GM21529 (cell line): Measurements from ENCODE around the gene RACGAP1.

Experiments used
- ATAC-seq: cut with Tn5 transposase; IDR thresholded peaks from one replicate; pipeline ENCODE4 v1.9.1; 2021; ENCODE audit not compliant: unreplicated experiment

The RACGAP1 gene

DNA sequence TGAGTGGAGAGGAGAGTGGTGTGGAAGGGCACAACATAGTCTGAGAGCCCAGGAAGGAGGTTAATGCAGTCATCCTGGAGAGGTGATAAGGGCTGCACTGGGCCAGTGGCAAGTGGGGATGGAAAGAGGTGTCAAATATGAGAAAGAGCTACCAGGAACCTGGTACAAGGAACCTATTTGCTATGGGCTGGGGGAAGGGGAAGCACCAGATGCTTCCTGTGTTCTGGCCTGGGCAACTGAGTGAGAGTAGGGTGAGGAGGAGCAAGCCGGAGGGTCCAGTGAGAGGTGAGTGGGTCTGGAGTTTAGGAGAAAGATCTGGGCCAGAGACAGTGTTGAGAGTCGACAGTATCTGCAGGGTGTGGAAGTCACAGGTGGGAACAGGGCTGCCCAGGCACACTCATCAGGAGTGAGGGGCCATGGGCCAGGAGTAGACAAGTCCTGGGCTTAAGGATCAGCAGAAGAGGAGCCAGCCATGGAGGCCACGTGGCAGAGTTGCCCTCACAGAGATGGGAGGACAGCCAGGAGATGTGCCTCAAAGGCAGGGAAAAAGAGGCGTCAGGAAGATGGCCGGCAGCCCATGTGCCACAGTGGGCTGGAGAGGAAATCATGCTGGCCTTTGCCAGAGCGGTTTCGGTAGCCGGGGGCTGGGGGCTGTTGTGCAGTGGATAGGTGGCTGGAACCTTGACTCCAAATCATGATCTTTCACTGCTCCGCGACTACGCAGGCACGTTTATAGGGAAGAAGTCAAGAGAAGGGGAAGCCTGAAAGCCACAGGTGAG lies 55.5 kb downstream of the RACGAP1 start:
- no peak for ATAC-seq

DNA sequence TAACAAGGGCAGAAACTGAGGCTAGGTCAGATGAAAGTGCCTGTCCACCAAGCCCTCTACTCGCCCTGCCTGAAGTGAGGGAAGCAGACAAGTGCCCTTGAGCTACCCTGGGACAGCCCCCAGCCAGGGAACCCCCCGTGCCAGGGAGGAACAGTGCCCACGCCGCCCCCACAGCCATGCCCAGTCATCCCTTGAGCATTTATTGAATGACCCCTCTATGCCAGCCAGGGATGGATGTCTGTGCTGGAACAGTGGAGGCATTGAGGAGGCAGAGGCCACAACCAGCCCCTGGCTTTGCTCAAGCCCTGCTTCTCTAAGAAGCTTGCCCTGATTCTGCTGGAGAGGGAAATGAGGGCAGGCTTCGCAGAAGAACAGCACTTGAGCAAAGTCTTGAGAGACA lies 56.3 kb downstream of the RACGAP1 start:
- no peak for ATAC-seq

DNA sequence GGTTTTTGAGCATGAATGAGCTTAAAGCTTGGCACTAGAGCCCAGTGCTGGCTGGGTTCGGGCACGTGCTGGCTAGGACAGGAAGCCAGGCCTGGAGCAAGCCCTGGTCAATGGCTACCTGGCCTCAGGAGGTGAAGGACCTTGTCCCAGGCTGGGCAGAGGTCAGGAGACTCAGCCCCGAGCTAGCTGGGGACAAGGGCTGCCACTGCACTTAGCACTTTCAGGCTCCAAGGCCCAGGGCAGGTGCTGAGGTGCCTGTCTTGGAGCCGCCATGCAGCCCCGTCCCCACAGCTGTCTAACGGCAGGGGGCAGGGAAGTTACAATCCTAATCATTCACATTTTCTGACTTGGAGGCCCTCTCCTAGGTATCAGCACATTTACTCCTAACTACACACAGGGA lies 56.8 kb downstream of the RACGAP1 start:
- no peak for ATAC-seq

DNA sequence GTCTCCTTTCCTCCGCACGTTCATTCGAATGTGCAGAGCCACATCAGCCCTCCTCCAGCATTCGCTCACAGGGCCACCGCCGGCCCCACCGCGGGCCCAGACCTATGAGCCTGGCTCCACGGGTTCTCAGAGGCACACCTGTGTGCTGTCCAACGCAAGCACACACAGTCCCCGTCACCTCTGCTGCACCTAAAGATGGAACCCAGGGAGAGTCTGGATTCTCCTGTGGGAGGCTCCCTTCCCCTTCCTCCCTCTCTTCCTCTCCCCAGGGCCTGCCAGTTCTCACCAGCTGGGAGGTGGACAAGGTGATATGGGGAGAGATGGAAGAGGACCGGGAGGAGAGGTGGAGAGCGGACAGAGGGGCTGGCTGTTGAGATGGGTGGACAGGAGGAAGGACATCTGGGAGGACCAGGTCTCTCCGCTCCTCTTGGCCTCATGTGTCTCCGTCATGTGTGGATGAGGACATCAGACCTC lies 57.5 kb downstream of the RACGAP1 start:
- peak; percentile 14 for ATAC-seq

DNA sequence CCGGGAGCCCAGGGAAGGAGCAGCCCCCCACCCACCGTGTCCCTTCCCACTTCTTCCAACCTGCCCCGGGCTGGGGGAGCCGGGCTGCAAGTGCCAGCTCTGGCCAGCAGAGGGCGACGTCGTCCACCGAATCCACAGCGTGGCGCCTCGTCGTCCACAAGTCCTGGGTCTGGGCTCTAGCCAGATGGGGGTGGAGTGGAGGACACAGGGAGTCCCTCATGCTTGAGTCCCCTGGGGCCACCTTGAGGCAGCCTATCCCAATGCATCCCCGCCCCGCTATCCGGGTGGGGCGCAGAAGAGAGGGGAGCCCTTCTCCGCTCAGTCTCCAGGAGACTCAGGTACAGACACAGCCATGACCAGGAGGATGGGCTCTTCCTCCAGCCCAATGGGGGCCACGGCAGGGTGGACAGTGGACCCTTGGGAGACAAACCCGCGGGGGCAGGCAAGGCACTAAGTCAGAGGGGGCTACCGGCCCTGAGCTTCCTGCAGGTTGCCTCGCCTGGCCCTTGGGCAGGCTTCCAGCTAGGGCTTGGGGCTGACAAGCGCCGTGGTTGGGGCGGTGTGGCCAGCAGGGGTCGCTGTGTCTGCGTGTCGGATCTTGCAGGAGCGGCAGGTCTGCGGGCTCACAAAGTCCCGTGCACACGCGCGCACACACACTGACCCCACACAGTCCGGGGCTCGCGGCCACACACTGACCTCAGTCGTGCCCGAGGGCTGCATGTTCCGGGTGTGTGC lies 58.1 kb downstream of the RACGAP1 start:
- peak; percentile 63 for ATAC-seq

DNA sequence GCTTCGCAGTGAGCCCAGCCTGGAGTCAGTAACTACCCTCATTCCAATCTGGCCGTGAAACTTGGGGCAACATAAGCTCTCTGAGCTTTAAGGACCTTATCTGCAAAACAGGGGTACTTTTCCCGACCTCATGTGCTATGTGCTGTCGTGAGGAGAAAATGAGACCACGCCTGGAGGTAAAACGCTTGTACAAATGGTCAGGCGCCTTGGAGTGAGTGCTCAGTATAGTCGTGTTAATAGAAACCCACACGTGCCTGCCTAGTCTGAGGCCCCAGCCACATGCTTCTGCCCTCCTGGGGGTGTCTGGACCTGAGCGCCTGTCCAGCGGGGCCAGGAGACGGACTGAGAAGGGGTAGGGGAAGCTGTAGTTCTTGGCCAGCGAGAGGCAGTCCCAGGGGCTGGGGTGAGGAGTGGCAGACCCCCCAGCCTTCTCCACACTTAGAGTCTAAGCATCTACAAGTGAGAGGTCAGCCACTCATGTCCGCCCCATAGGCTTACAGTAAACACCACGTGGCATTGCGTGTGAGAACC lies 58.7 kb downstream of the RACGAP1 start:
- ATAC-seq, result no peak

DNA sequence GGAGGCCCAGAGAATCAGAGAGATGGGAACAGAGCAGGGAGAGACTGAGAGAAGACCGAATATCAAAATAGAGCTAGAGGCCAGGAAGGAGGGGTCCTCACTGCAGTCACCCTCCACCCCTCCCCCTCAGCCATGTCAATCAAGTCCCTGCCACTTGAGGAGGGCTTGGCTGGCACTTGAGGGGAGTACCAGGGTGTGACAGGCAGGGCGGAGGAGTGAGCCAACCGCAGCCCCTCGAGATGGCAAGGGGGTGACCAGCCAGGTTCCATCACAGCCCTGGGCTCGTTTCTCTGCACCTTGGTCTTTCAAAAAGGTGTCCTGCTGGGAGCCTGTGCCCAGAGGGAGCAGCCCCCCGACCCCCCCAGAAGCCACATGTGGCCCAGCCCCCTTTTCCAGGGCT lies 59.5 kb downstream of the RACGAP1 start:
- no peak for ATAC-seq

DNA sequence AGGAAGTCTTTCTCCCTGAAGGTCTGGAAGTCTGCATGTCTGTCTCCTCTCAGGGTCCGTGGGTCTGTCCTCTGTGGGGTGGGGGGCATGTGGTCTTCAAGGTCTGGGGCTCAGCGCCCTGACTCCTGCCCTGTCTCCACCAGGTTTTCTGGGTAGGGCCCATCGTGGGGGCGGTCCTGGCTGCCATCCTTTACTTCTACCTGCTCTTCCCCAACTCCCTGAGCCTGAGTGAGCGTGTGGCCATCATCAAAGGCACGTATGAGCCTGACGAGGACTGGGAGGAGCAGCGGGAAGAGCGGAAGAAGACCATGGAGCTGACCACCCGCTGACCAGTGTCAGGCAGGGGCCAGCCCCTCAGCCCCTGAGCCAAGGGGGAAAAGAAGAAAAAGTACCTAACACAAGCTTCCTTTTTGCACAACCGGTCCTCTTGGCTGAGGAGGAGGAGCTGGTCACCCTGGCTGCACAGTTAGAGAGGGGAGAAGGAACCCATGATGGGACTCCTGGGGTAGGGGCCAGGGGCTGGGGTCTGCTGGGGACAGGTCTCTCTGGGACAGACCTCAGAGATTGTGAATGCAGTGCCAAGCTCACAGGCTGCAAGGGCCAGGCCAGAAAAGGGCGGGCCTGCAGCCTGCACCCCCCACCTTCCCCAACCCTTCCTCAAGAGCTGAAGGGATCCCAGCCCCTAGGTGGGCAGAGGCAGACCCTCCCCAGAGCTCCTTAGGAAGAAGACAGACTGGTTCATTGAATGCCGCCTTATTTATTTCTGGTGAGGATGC lies 60.3 kb downstream of the RACGAP1 start:
- no peak for ATAC-seq

DNA sequence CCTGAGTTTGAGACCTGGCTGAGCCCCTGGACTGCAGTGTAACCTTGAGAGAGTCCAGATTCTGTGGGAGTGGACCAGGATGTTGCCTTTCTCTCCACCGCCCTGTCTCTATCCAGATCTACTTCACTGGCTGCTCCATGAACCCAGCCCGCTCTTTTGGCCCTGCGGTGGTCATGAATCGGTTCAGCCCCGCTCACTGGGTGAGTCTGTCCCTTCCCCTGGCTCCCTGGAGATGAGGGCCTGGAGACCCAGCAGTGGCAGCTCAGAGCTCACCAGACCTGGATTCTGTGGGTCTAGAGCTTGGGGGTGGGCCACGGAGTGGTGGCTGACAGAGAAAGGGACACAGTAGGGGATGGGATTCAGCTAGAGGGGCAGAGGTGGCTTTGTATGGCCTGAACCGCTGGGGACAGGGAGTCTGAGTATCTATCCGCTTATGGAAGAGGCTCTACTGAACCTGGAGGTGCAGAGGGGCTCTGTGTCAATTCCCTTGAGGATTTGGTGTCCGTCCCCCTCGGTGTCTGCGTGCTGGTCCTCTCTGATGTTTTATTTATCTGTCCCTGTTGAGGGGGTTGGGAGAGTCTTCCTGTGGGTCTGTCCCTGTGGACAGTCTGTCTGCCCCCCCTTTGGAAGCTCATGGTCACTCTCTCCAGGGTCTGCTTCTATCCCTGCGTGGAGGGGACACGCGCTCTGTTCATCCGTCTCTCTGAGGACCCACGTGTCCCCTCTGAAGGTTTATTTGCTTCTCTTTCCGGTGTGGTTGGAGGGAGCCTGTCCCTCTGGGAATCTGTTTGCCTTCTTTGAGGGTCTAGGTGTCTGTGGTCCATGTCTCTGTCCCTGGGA lies 61.1 kb downstream of the RACGAP1 start:
- ATAC-seq, result no peak

DNA sequence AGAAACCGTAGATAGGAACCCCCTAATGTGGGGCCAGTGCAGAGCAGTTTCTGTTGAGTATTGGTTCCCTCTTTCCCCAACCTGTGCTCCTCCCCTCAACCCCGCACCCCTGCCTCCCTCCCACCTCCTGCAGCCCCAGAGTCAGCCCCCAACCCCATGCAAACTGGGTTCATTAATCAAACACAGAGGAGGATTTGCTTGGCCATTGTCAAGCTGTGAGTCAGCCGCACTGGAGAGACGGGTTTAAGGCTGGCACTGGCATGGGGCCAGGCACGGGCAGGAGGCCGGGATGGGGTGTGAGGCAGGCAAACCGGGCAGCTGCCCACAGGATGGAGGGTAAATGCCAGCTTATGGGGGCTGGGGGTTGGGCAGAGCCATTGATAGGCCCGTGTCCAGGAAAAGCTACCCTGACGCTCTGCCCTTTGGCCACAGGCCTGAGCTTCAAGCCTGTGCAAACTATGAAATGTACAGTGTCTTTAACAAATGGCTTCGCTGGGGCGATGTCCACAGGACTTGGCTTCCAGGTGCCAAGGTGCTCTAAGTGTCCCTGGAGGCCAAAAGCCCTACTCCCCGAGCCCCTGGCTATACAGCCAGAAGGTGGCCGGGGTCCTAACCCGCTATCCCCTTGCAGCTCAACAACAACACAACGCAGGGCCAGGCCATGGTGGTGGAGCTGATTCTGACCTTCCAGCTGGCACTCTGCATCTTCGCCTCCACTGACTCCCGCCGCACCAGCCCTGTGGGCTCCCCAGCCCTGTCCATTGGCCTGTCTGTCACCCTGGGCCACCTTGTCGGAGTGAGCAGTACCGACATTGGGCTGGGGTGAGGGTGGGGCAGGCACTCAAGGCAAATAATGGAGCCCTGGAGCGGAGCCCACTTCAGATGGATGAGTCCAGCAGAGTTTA lies 62.2 kb downstream of the RACGAP1 start:
- no peak for ATAC-seq

DNA sequence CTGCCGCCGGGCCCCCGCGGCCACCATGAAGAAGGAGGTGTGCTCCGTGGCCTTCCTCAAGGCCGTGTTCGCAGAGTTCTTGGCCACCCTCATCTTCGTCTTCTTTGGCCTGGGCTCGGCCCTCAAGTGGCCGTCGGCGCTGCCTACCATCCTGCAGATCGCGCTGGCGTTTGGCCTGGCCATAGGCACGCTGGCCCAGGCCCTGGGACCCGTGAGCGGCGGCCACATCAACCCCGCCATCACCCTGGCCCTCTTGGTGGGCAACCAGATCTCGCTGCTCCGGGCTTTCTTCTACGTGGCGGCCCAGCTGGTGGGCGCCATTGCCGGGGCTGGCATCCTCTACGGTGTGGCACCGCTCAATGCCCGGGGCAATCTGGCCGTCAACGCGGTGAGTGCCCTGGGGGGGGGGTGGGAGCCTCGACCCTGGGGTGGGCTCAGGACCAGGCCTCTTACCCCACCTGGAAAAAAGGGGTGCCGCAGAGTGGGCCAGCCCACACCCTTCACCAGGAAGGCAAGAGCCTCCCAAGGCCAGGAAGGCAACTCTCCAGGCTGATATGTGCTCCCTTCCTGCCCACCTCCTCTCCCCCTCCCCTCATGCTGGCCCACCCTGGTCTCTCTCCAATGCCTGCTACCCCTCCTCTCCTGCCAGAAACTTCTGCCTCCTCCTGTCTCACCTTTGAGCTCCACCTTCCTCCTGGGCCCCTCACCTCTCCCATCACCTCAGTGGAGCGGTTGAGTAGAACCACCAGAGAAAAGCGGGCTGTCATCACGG lies 63.1 kb downstream of the RACGAP1 start:
- ATAC-seq, result no peak

DNA sequence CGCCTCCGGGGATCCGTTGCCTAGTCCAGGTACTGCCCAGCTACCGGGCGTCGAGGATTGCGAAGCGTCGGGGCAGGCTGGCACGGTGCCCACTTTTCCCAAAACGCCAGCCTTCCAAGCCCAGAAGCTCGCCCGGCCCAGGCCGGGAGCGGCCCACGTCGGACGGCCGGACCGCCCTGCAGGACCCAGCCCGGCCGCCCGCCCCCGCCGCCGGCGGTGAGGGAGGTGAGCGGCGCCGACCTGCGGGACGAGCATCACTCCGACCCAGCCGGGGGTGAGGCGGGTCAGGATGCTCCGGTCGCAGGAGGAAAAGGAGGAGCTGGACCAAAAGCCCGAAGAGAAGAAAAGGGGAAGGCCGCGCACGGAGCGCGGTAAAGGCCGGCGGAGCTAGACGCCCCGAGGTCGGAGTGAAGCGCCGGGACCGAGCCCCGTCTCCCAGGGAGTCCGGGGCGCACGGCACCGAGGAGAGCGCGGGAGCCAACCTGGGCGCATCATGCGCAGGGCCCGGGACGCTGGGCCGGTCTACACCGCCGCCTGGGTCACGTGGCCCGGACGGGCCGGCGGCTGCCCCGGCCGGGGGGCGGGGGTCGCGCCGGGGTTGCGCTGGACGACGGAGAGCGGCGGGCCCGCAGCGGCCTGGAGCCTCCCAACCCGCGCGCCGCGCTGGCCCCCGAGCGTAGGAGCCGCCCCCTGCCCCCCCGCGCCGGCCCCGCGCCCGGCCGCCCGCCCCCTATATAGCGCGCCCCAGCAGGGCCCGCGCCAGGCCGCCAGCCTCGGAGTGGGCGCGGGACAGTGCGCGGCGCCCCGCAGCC lies 64.0 kb downstream of the RACGAP1 start, which contains the start of gene AQP5:
TSS of gene AQP5 (plus strand) at position 762 of the 812 bp plus-strand sequence. CDS start 146 bp downstream, outside the sequence.
- no peak for ATAC-seq

DNA sequence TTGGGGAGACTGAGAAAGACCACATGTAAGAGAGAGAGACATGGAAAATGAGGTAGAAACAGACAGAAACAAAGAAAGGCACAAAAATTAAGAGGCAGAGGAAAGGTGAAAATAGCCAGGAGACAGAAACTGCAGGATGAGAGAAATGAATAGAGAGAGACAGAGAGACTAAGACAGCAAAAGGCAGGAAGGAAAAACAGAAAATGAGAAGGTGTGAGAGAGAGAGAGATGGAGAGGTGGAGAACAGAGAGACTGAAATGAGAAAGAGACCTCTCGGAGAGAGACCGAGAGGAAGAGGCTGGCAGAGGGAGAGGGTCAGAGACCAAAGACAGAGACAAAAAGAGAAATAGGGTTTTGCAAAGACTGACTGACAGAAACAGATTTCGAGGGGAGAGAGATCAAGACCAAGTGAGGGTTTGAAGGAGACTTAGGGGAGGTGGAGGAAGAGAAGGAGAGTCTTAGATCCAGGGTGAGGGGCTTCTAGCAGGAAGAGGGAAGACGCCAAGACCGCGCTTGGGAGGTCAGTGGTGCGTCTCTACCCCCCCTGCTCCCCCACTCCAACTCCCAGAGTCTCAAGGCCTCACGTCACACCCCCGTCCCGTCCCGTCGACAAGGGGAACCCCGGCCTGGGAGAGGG lies 64.7 kb downstream of the RACGAP1 start:
- ATAC-seq, result no peak

DNA sequence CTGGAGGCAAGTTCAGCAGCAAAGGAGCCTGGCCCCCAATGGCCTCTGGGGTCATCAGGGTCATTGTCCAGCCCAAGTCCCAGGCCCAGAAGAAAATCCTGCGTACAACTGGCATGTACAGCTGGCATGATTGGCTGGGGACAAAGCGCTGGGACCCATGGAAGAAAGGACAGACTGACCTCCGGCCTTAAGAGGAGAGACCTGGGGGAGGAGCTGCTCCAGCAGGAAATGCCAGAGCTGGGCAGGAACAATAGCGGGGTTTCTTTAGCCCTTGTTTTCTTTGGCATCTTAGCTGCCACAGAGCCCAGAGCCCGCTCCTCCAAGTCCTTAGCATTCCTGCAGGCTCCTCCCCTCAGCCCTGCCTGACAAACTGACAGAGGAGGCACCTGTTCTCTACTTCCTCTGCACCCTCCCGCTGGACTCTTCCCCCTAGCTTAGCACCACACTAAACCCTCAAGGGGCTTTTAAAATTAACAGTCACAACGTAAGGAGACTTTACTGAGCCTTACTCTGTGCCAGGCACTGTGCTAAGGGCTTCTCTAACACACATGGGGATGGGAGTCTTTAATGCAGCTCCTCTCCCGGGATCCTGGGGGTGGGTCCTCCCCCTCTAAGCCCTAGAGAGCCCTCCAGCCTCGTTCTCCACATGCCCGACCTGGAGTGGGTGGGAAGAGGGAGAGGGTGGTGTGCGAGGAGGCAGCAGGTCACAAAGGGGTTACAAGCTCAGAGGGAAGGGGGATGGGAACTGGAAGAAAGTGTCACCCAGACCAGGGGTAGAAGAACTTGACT lies 65.4 kb downstream of the RACGAP1 start:
- ATAC-seq, result no peak

DNA sequence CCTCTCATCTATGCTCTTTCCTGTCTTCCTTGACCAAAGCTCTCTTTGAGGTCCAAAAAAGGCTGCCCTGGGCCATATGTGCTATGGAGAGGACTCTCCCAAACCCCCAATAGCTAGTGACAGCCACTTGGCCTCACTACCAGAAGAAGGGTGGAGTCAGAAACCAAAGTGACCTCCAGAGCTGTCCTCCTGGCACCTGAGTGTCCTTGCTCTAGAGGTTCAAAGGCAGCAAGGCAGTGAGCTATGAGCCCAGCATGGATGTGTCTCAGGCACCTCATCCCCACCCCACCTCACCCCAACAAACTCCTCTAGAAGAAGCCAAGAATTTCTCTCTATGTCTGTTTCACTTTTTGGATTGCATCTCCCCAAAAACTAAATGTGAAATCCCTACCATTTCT lies 67.7 kb downstream of the RACGAP1 start:
- ATAC-seq, result no peak
